ENCODE data around the gene PCNX2.

DNA sequence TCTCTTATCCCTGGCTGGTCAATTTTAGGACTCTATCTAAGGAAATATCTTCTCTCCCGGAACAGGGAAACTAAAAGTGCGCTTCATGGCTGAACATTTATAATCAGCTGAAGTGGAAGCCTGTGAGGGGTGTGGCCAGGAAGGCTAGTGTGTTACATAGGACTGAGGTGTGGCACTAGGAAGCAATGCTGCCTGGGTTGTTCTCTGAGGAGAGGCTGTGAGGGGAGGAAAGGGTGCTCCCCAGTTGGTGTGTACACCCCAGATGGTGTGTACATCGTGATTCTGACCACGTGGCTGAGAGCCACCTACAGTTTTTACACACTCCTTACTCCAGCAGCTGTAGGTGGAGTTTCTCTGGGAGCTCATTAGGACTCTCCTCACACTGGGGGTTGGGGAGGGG lies 328.9 kb downstream of the PCNX2 start:
- TF ChIP-seq, protein P1, sequence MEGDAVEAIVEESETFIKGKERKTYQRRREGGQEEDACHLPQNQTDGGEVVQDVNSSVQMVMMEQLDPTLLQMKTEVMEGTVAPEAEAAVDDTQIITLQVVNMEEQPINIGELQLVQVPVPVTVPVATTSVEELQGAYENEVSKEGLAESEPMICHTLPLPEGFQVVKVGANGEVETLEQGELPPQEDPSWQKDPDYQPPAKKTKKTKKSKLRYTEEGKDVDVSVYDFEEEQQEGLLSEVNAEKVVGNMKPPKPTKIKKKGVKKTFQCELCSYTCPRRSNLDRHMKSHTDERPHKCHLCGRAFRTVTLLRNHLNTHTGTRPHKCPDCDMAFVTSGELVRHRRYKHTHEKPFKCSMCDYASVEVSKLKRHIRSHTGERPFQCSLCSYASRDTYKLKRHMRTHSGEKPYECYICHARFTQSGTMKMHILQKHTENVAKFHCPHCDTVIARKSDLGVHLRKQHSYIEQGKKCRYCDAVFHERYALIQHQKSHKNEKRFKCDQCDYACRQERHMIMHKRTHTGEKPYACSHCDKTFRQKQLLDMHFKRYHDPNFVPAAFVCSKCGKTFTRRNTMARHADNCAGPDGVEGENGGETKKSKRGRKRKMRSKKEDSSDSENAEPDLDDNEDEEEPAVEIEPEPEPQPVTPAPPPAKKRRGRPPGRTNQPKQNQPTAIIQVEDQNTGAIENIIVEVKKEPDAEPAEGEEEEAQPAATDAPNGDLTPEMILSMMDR (conservative IDR thresholded peaks at IDR 0.05) = no peak
- no peak for TF ChIP-seq EZH2 (IDR thresholded peaks at IDR 0.05; ENCODE audit: low read depth)

All from PC-9 (cell line).